OCI-LY1 (cell line): ENCODE measurements around the gene P2RX2.

Experiments
- H2AFZ ChIP-seq: fragments of 200-600 bp; sonication (generic), shearing (Covaris generic); 2 replicates; pipeline ENCODE4 v1.6.0; 2014; ENCODE audit warnings: antibody characterized with exemption, mild to moderate bottlenecking, low read length
- H3F3A ChIP-seq: fragments of 200-600 bp; sonication (generic), shearing (Covaris generic); 2 replicates; pipeline ENCODE4 v1.6.0; 2014; ENCODE audit warnings: mild to moderate bottlenecking, antibody characterized with exemption, low read length, moderate library complexity; ENCODE audit not compliant: insufficient read depth
- H3K27ac ChIP-seq: fragments of 200-600 bp; sonication (generic); 2 replicates; pipeline ENCODE4 v1.5.1; 2014; ENCODE audit warnings: low read length, mixed run types, mild to moderate bottlenecking, low read depth; ENCODE audit not compliant: poor library complexity, severe bottlenecking
- H3K27me3 ChIP-seq: fragments of 200-600 bp; sonication (generic); 2 replicates; pipeline ENCODE4 v1.6.0; 2014; ENCODE audit warnings: antibody characterized with exemption, mild to moderate bottlenecking, low read length, moderate library complexity; ENCODE audit not compliant: insufficient read depth
- H3K36me3 ChIP-seq: fragments of 200-600 bp; sonication (generic); 2 replicates; pipeline ENCODE4 v1.6.1; 2014; ENCODE audit warnings: mild to moderate bottlenecking, antibody characterized with exemption, low read length, moderate library complexity, mixed read lengths; ENCODE audit not compliant: insufficient read depth
- H3K4me1 ChIP-seq: fragments of 200-600 bp; sonication (generic); 2 replicates; pipeline ENCODE4 v1.5.1; 2014; ENCODE audit warnings: mild to moderate bottlenecking, low read length, moderate library complexity; ENCODE audit not compliant: insufficient read depth, severe bottlenecking
- H3K4me2 ChIP-seq: fragments of 200-600 bp; sonication (generic), shearing (Covaris generic); 2 replicates; pipeline ENCODE4 v1.6.1; 2014; ENCODE audit warnings: low read length
- H3K4me3 ChIP-seq: fragments of 200-600 bp; sonication (generic); 2 replicates; pipeline ENCODE4 v1.5.1; 2014; ENCODE audit warnings: low read length, low read depth, mild to moderate bottlenecking, mixed read lengths; ENCODE audit not compliant: poor library complexity, severe bottlenecking
- H3K79me2 ChIP-seq: fragments of 200-600 bp; shearing (Covaris generic); 2 replicates; pipeline ENCODE4 v1.6.1; 2016; ENCODE audit warnings: mixed run types, low read length, mixed read lengths; ENCODE audit not compliant: insufficient read depth
- H3K9ac ChIP-seq: fragments of 200-600 bp; sonication (generic), shearing (Covaris generic); 2 replicates; pipeline ENCODE4 v1.6.1; 2014; ENCODE audit warnings: mild to moderate bottlenecking, low read length, mixed read lengths
- H3K9me2 ChIP-seq: fragments of 200-600 bp; sonication (generic), shearing (Covaris generic); 2 replicates; pipeline ENCODE4 v1.6.1; 2014; ENCODE audit warnings: low read depth, mild to moderate bottlenecking, low read length, mixed read lengths
- H3K9me3 ChIP-seq: fragments of 200-600 bp; shearing (Covaris generic); 2 replicates; pipeline ENCODE4 v1.6.1; 2014; ENCODE audit warnings: low read length, mixed read lengths
- H4K20me1 ChIP-seq: fragments of 200-600 bp; sonication (generic), shearing (Covaris generic); 2 replicates; pipeline ENCODE4 v1.6.0; 2016; ENCODE audit warnings: mild to moderate bottlenecking, low read length; ENCODE audit not compliant: insufficient read depth
- EZH2 ChIP-seq: fragments of 200-600 bp; sonication (generic), shearing (Covaris generic); IDR thresholded peaks from 2 replicates; pipeline ENCODE4 v1.8.0; 2017; ENCODE audit warnings: borderline replicate concordance, mixed run types, mild to moderate bottlenecking, antibody characterized with exemption, low read length, moderate library complexity, mixed read lengths
- TF ChIP-seq, protein P1 (sequence below): fragments of 200-600 bp; sonication (generic), shearing (Covaris generic); IDR thresholded peaks from 2 replicates; pipeline ENCODE4 v1.5.1; 2017; ENCODE audit warnings: mild to moderate bottlenecking, antibody characterized with exemption, low read length, moderate library complexity, mixed read lengths

The P2RX2 gene

DNA sequence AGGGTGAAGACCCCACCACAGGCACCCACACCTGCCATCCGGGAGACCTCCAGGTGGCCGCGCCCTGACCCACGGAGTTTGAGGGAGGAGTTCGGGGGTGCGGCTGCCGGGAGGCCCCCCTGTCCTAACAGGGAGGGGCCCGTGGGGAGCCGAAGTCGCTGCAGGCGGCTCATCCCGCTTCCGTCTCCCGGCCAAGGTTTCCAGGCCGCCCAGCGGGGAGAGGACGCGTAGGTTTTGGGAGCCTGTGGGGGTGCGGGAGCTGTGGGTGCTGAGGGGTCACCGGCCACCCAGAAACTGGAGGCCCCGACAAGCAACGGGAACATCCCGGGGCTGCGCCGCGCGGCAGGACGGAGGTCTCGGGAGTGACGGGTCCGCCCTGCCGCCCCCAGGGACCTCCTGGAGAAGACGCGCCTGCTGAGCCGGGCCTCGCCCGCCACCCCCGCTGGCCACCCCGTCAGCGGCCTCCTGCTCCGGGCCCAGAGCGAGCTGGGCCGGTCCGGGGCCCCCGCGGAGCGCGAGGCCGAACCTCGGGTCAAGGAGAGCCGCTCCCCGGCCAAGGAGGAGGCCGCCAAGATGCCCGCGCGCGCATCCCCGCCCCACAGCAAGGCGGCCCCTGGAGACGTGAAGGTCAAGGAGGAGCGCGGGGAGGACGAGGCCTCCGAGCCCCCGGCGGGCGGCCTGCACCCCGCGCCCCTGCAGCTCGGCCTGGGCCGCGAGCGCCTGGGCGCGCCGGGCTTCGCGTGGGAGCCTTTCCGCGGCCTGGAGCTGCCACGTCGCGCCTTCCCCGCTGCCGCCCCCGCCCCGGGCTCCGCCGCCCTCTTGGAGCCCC lies 35.8 kb upstream of the P2RX2 start:
- no peaks in the 10 kb centered on the region for H3K27me3 ChIP-seq
- no peak overlapping the region for H3K9ac ChIP-seq

DNA sequence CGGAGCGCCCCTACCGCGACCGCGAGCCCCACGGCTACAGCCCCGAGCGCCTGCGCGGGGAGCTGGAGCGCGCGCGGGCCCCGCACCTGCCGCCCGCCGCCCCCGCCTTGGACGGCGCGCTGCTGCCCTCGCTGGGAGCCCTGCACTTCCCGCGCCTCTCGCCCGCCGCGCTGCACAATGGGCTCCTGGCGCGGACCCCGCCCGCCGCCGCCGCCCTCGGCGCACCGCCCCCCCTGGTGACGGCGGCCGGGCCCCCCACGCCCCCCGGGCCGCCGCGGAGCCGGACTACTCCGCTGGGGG lies 35.2 kb upstream of the P2RX2 start:
- H3K36me3 ChIP-seq, result no peaks in the 10 kb centered on the region
- TF ChIP-seq, protein P1, sequence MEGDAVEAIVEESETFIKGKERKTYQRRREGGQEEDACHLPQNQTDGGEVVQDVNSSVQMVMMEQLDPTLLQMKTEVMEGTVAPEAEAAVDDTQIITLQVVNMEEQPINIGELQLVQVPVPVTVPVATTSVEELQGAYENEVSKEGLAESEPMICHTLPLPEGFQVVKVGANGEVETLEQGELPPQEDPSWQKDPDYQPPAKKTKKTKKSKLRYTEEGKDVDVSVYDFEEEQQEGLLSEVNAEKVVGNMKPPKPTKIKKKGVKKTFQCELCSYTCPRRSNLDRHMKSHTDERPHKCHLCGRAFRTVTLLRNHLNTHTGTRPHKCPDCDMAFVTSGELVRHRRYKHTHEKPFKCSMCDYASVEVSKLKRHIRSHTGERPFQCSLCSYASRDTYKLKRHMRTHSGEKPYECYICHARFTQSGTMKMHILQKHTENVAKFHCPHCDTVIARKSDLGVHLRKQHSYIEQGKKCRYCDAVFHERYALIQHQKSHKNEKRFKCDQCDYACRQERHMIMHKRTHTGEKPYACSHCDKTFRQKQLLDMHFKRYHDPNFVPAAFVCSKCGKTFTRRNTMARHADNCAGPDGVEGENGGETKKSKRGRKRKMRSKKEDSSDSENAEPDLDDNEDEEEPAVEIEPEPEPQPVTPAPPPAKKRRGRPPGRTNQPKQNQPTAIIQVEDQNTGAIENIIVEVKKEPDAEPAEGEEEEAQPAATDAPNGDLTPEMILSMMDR, result no peak
- TF ChIP-seq EZH2, result no peak
- H3K79me2 ChIP-seq, result no peaks in the 10 kb centered on the region
- no peak overlapping the region for H3K4me3 ChIP-seq
- H4K20me1 ChIP-seq, result no peaks in the 10 kb centered on the region
- no peaks in the 10 kb centered on the region for H3K9me3 ChIP-seq
- H3K9me2 ChIP-seq, result no peaks in the 10 kb centered on the region
- no peak overlapping the region for H3K27ac ChIP-seq
- H3K9ac ChIP-seq, result no peak overlapping the region
- no peaks in the 10 kb centered on the region for H3K4me1 ChIP-seq
- H2AFZ ChIP-seq, result no peak overlapping the region
- H3F3A ChIP-seq, result no peaks in the 10 kb centered on the region
- H3K27me3 ChIP-seq, result no peaks in the 10 kb centered on the region
- H3K4me2 ChIP-seq, result no peak overlapping the region

More for the DNA sequence above, 35.8 kb upstream of the P2RX2 start:
- no peaks in the 10 kb centered on the region for H3K9me3 ChIP-seq
- H3K4me2 ChIP-seq, result no peak overlapping the region
- no peak for TF ChIP-seq EZH2
- TF ChIP-seq, protein P1, result no peak
- H4K20me1 ChIP-seq, result no peaks in the 10 kb centered on the region
- H3K27ac ChIP-seq, result no peak overlapping the region
- H2AFZ ChIP-seq, result no peak overlapping the region
- no peaks in the 10 kb centered on the region for H3K36me3 ChIP-seq
- H3K4me1 ChIP-seq, result no peaks in the 10 kb centered on the region
- H3K4me3 ChIP-seq, result no peak overlapping the region
- no peaks in the 10 kb centered on the region for H3K9me2 ChIP-seq
- no peaks in the 10 kb centered on the region for H3K79me2 ChIP-seq
- no peaks in the 10 kb centered on the region for H3F3A ChIP-seq

DNA sequence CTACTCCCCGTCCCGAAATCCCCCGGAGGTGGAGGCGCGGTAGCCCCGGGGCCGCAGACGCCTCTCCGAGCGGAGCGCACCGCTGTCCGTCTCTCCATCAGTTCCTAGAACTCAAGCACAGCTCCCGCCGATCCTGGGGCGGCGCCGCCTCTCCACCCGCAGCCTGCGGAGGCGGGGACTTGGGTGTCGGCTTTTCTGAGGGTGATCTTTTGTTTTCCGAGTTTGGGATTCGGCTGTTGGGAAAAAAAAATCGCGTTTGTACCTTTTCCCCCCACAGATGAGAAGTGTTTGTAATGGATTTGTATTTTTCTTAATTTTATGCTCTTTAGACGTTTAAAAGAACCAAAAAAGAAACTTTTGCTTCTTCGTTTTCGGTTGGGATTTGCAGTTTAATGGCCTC lies 34.8 kb upstream of the P2RX2 start:
- Histone ChIP-seq H3K27ac (no peak overlapping the region), H3K9me2 (no peaks in the 10 kb centered on the region), H3K36me3 (no peaks in the 10 kb centered on the region), H3K9me3 (no peaks in the 10 kb centered on the region), H3F3A (no peaks in the 10 kb centered on the region), H3K79me2 (no peaks in the 10 kb centered on the region), H3K4me3 (no peak overlapping the region), H3K4me1 (no peaks in the 10 kb centered on the region), H2AFZ (no peak overlapping the region), H3K4me2 (no peak overlapping the region), H3K9ac (no peak overlapping the region), H3K27me3 (no peaks in the 10 kb centered on the region; the same call in 1 of the 2 replicates), H4K20me1 (no peaks in the 10 kb centered on the region)
- TF ChIP-seq, protein P1, result no peak
- no peak for TF ChIP-seq EZH2
